ENCODE results near the gene SLC25A29. TPM values are rescaled to one million over a fixed set of nuclear protein-coding genes. Genes with fewer than 3 reads are reported as not detected.
"Not testable (repeated sequence)": the region's sequence is repeated elsewhere in the genome, so short reads cannot be mapped to it uniquely, and the experiment has no call there.

The SLC25A29 gene
- total and polyA plus RNA-seq, 2 donors from 2014 or later: 88.5 to 152 TPM

- FAIRE-seq: no peak
- Histone ChIP-seq H3K27me3 (ENCODE audit: control insufficient read depth, insufficient read depth, low read length) (no peaks in the 10 kb centered on the region), H3K4me3 (ENCODE audit: low read length in 3 of 3) (no peak overlapping the region), H3K36me3 (ENCODE audit: control insufficient read depth in 2 of 3, insufficient read depth in 3 of 3, low read length in 3 of 3) (no peaks in the 10 kb centered on the region), H3K9ac (ENCODE audit: low read length in 3 of 3) (no peak overlapping the region), H3K9me3 (ENCODE audit: control insufficient read depth in 2 of 3, insufficient read depth in 1 of 3, low read length in 3 of 3) (no peaks in the 10 kb centered on the region), H3K27ac (ENCODE audit: low read depth in 2 of 2, low read length in 2 of 2) (no peak overlapping the region), H3K4me1 (ENCODE audit: control insufficient read depth in 2 of 3, insufficient read depth in 2 of 3, low read depth in 1 of 3, low read length in 3 of 3) (peaks cover 0 to 3% (median 0%) of the 10 kb centered on the region in 3 donors)
- no peak for TF ChIP-seq CTCF (IDR thresholded peaks at IDR 0.05; ENCODE audit: borderline replicate concordance, extremely low read depth, insufficient read depth)
- DNase-seq: no peak
- intact Hi-C loops (cut with DNase I): no loop called here
Measured at GRCh38 chr14:100314724-100315123, 8.5 kb upstream of the SLC25A29 start.

GRCh38 chr14:100313464-100314230 lies 7.4 kb upstream of the SLC25A29 start:
- no peaks in the 10 kb centered on the region for H3K27me3 ChIP-seq (ENCODE audit: control insufficient read depth, insufficient read depth, low read length)
- no peaks in the 10 kb centered on the region for H3K9me3 ChIP-seq (ENCODE audit: control insufficient read depth in 2 of 3, insufficient read depth in 1 of 3, low read length in 3 of 3)
- H3K27ac ChIP-seq (ENCODE audit: low read depth in 2 of 2, low read length in 2 of 2): no peak overlapping the region
- intact Hi-C loops (cut with DNase I): no loop called here
- TF ChIP-seq CTCF (IDR thresholded peaks at IDR 0.05; ENCODE audit: borderline replicate concordance, extremely low read depth, insufficient read depth): no peak
- H3K4me3 ChIP-seq (ENCODE audit: low read length in 3 of 3): no peak overlapping the region
- FAIRE-seq (no peak), DNase-seq (no peak)
- H3K9ac ChIP-seq (ENCODE audit: low read length in 3 of 3): no peak overlapping the region
- H3K36me3 ChIP-seq (ENCODE audit: control insufficient read depth in 2 of 3, insufficient read depth in 3 of 3, low read length in 3 of 3): no peaks in the 10 kb centered on the region
- H3K4me1 ChIP-seq (ENCODE audit: control insufficient read depth in 2 of 3, insufficient read depth in 2 of 3, low read depth in 1 of 3, low read length in 3 of 3): peaks cover 0 to 3% (median 0%) of the 10 kb centered on the region in 3 donors

GRCh38 chr14:100312877-100313400 lies 6.7 kb upstream of the SLC25A29 start:
- H3K27ac ChIP-seq (ENCODE audit: low read depth in 2 of 2, low read length in 2 of 2): no peak overlapping the region
- intact Hi-C loops (cut with DNase I): no loop called here

GRCh38 chr14:100312110-100312876 lies 6.0 kb upstream of the SLC25A29 start:
- intact Hi-C loops (cut with DNase I); H3K4me3 ChIP-seq (ENCODE audit: low read length in 3 of 3); H3K27ac ChIP-seq (ENCODE audit: low read depth in 2 of 2, low read length in 2 of 2); H3K9ac ChIP-seq (ENCODE audit: low read length in 3 of 3); DNase-seq; H3K36me3 ChIP-seq (ENCODE audit: control insufficient read depth in 2 of 3, insufficient read depth in 3 of 3, low read length in 3 of 3); H3K4me1 ChIP-seq (ENCODE audit: control insufficient read depth in 2 of 3, insufficient read depth in 2 of 3, low read depth in 1 of 3, low read length in 3 of 3); FAIRE-seq; H3K27me3 ChIP-seq (ENCODE audit: control insufficient read depth, insufficient read depth, low read length); H3K9me3 ChIP-seq (ENCODE audit: control insufficient read depth in 2 of 3, insufficient read depth in 1 of 3, low read length in 3 of 3): not testable (repeated sequence)

More at GRCh38 chr14:100312877-100313400, 6.7 kb upstream of the SLC25A29 start:
- H3K4me1 ChIP-seq (ENCODE audit: control insufficient read depth in 2 of 3, insufficient read depth in 2 of 3, low read depth in 1 of 3, low read length in 3 of 3): peaks cover 0 to 6% (median 0%) of the 10 kb centered on the region in 3 donors
- H3K4me3 ChIP-seq (ENCODE audit: low read length in 3 of 3): no peak overlapping the region
- no peaks in the 10 kb centered on the region for H3K36me3 ChIP-seq (ENCODE audit: control insufficient read depth in 2 of 3, insufficient read depth in 3 of 3, low read length in 3 of 3)
- FAIRE-seq: no peak
- H3K27me3 ChIP-seq (ENCODE audit: control insufficient read depth, insufficient read depth, low read length): no peaks in the 10 kb centered on the region
- H3K9me3 ChIP-seq (ENCODE audit: control insufficient read depth in 2 of 3, insufficient read depth in 1 of 3, low read length in 3 of 3): no peaks in the 10 kb centered on the region
- no peak overlapping the region for H3K9ac ChIP-seq (ENCODE audit: low read length in 3 of 3)
- DNase-seq: no peak
- TF ChIP-seq CTCF (IDR thresholded peaks at IDR 0.05; ENCODE audit: borderline replicate concordance, extremely low read depth, insufficient read depth): no peak

Measured in kidney (tissue), 14 donors.